Left lobe of liver (tissue), 2 donors: ENCODE data around the gene CLMN. TPM values are rescaled to one million over a fixed set of nuclear protein-coding genes. Genes with fewer than 3 reads are reported as not detected.
"Not testable (repeated sequence)": the region's sequence is repeated elsewhere in the genome, so short reads cannot be mapped to it uniquely, and the experiment has no call there.

ENCODE experiments used
- ATAC-seq: fragments of 200-7000 bp; cut with Tn5 transposase; one replicate; pipeline ENCODE4 v1.9.1; 2020; ENCODE audit warnings: mild to moderate bottlenecking, moderate library complexity
- DNase-seq: peaks from one replicate; pipeline ENCODE4 v3.0.0-alpha.2; 2020; ENCODE audit warnings: low spot score
- total RNA-seq: library from RNA; stranded (reverse); gene quantifications from one replicate; pipeline ENCODE4 v1.2.1, GENCODE V29; 2021
- donor health status: DM: no; HTN: no; CAD: no; lungs with moderate emphysema.
- donor health status: DM: no; HTN: yes; CAD: no.

Gene CLMN
- total RNA-seq, 1 donor from 2014 or later, result 67.7 TPM

- no peak for DNase-seq
- peak; percentile 61 for ATAC-seq
Observed at GRCh38 chr14:95143808-95144620, 175.7 kb downstream of the CLMN start.

- DNase-seq (no peak), ATAC-seq (no peak)
Observed at GRCh38 chr14:95142208-95142607, 177.5 kb downstream of the CLMN start.

- DNase-seq (no peak), ATAC-seq (no peak)
Observed at GRCh38 chr14:95141684-95142083, 178.0 kb downstream of the CLMN start.

GRCh38 chr14:95140060-95140858 is 179.4 kb downstream of the CLMN start:
- no peak for ATAC-seq
- DNase-seq, result no peak

- no peak for DNase-seq
- no peak for ATAC-seq
Observed at GRCh38 chr14:95138876-95139275, 180.8 kb downstream of the CLMN start.

- not testable (repeated sequence) for ATAC-seq, DNase-seq
Observed at GRCh38 chr14:95138455-95138854, 181.3 kb downstream of the CLMN start.

- ATAC-seq (no peak), DNase-seq (no peak)
Observed at GRCh38 chr14:95137804-95138167, 181.9 kb downstream of the CLMN start.

GRCh38 chr14:95137164-95137803 is 182.4 kb downstream of the CLMN start:
- DNase-seq (no peak), ATAC-seq (no peak)

- ATAC-seq (no peak), DNase-seq (no peak)
Observed at GRCh38 chr14:95136631-95137030, 183.1 kb downstream of the CLMN start.

GRCh38 chr14:95134304-95134933 is 185.3 kb downstream of the CLMN start:
- ATAC-seq (peak; percentile 14), DNase-seq (no peak)

- ATAC-seq (no peak), DNase-seq (no peak)
Observed at GRCh38 chr14:95133282-95133681, 186.4 kb downstream of the CLMN start.

GRCh38 chr14:95132760-95133159 is 186.9 kb downstream of the CLMN start:
- DNase-seq (no peak), ATAC-seq (no peak)

Other genes starting within 250 kb of the CLMN start
- gene DICER1, start 162.4 kb downstream of the CLMN start, total RNA-seq, result 35.2 TPM
- gene SYNE3, start 196.7 kb upstream of the CLMN start, total RNA-seq, result 13.6 TPM
- gene GLRX5, start 215.1 kb upstream of the CLMN start, total RNA-seq, result 31.4 TPM